HL-60 (cell line): Measurements from ENCODE around the gene CXCL11.

ENCODE experiments used
- CTCF ChIP-seq: IDR thresholded peaks from one replicate; pipeline ENCODE4 v1.5.1; 2011; ENCODE audit warnings: low read length, control low read depth, inconsistent platforms; ENCODE audit not compliant: insufficient read depth
- GABPA ChIP-seq: IDR thresholded peaks from 2 replicates; pipeline ENCODE4 v1.6.1; 2012; ENCODE audit warnings: low read depth
- POLR2AphosphoS5 ChIP-seq: IDR thresholded peaks from 2 replicates; pipeline ENCODE4 v1.6.1; 2012; ENCODE audit warnings: low read depth
- SPI1 ChIP-seq: IDR thresholded peaks from 2 replicates; pipeline ENCODE4 v1.6.1; 2012; ENCODE audit warnings: low read depth, mild to moderate bottlenecking, borderline replicate concordance

GRCh38 chr4:76003035-76003434 is 32.8 kb downstream of the CXCL11 start:
- TF ChIP-seq CTCF (no peak), SPI1 (no peak), POLR2AphosphoS5 (peak; percentile 44; the same call in 1 of the 2 replicates), GABPA (no peak)
